Bone marrow (tissue), 2 donors: ENCODE data around the gene MYH14.
"Not testable (repeated sequence)": the region's sequence is repeated elsewhere in the genome, so short reads cannot be mapped to it uniquely, and the experiment has no call there.

Source experiments
- DNase-seq, 2 donors: peaks; one replicate each; lab custom pipeline; 2025; lab: John Stamatoyannopoulos, UW

The MYH14 gene

DNA sequence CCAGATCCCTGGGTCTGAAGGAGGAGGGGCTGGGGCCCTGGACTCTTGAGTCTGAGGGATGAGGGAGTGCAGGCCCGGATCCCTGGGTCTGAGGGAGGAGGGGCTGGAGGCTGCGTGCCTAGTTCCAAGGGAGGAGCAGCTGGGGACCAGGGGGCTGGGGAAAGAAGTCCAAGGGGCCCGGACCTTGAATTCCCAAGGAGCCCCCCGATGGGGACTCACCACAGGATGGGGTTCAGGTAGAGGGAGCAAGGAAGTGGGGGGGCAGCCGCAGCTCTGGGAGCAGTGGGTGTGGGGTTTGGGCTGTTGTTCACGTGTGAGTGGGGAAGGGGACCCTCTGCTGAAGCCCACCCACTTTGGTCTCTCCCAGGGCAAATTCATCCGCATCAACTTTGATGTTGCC is 23.1 kb downstream of the MYH14 start:
- no peak for DNase-seq

DNA sequence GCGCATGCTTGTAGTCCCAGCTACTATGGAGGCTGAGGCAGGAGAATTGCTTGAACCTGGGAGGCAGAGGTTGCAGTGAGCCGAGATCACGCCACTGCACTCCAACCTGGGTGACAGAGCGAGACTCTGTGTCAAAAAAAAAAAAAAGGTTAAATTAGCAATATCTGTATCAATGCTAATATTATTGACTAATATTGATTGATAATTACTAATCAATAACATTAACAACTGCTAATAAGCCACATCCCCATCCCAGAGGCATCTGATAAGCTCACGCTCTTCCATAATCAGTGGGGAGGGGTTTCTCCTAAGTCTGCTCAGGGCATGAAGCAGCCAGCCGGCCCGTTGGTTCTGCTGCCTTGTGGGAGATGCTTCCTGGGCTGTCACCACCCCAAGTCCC is 24.7 kb downstream of the MYH14 start:
- DNase-seq: not testable (repeated sequence)

DNA sequence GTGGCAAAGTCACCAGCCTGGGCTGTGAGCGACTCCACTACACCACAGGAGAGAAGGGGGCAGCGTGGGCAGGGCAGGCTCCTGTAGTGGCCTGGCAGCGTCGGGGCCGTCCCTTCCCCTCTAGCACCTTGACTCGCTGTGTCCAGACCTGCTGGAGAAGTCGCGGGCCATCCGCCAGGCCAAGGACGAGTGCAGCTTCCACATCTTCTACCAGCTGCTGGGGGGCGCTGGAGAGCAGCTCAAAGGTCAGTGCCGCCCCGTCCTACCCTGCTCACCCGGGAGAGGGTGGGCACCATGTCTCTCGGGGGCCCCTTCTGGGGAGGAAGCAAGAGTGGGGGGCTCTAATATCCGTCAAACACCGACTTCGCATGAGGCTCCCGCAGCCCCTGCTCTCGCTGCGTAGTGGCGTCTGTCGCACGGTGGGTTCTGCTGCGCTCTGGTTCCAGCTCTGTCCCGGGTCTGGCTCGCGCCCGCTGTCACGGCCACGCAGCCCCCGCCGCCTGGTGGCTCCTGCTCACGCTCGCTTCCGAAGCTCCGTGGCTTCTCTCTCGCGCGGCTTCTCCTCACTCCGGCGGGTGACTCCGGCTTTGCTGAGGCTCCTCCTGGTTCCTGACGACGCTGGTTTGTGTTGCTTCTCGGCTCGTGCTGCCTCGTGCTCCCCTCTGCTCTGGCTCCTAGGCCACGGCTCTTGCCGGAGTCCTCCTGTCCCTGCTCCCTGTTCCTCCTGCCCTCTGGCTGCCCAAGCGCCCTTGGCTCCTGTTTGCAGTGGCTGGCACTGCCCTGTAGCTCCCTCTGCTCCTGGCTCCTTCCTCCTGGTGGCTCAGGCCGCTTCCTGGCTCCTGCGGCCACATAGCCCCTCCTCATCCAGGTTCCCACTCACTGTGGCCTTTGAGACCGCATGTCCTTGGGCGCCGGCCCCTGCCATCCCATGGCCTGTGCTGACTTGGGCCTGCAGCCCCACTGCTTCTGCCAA is 27.2 kb downstream of the MYH14 start:
- no peak for DNase-seq

DNA sequence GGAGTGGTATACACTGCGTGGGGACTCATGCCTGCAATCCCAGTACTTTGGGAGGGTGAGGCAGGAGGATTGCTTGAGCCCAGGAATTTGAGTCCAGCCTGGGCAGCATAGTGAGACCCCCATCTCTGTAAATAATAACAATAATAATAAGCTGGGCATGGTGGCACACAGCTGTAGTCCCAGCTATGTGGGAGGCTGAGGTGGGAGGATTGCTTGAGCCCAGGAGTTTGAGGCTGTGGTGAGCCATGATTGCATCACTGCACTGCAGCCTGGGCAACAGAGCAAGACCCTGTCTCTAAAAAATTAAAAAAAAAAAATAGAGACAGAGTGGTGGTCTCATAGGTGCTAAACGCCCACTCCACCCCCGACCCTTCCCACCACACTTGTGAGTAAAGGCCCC is 28.0 kb downstream of the MYH14 start:
- not testable (repeated sequence) for DNase-seq

DNA sequence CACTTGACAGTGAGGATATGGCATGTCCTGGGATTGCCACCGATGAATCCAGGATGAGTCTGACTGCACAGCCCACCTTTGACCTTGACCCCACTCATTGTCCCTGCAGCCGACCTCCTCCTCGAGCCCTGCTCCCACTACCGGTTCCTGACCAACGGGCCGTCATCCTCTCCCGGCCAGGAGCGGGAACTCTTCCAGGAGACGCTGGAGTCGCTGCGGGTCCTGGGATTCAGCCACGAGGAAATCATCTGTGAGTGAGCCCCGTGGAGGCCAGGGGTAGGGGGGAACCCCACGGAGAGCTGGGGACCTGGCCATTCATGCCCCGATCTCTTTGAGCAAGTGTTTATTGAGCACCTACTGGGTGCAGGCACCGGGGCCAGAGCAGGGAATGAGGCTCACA is 28.4 kb downstream of the MYH14 start:
- DNase-seq: no peak

DNA sequence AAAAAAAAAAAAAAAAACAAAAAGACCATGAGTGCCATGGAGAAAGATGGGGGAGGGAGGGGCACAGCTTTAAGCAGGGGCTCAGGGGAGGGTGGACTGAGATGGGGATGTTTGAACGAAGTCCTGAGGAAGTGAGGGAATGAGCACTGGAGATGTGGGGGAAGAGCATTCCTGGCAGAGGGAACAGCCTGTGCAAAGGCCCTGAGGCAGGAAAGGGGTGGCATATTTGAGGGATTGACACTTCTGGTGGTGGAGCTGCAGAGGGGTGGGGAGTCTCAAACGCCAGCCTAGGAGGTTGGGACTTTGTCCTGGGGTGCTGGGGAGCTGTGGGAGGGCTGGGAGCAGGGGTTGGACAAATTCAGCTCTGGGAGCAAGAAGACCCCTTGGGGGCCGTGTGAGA is 29.2 kb downstream of the MYH14 start:
- no peak for DNase-seq

DNA sequence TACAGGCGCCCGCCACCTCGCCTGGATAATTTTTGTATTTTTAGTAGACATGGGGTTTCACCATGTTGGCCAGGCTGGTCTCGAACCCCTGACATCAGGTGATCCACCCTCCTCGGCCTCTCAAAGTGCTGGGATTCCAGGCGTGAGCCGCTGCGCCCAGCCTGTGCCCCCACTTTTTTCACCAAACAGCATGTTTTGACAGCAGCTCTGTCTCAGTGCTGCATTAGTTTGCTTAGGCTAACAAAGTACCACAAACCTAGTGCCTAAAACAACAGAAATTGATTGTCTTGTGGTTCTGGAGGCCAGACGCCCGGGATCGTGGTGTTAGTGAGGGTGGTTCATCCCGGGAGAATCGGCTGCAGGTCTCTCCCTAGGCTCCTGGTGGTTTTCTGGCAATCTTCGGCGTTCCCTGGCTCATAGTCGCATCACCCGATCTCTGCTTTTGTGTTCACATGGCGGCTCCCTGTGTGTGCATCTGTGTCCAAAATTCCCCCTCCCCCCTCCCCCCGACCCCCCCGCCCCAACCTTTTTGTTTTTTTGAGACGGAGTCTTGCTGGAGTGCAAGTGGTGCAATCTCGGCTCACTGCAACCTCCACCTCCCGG is 30.0 kb downstream of the MYH14 start:
- no peak for DNase-seq

DNA sequence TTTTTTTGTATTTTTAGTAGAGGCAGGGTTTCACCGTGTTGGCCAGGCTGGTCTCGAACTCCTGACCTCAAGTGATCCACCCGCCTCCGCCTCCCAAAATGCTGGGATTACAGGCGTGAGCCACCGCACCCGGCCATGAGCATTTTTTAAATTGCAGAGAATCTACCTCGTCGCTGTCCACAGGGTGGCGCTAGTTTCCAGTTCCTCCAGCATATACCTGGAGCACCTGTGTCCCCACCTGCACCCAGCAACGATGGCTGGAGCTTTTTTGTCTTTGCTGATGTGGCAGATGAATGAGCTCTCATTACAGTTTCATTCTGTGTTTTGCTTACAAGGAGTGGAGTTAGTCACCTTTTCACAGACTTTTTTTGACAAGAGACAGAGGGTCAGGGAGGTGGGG is 34.1 kb downstream of the MYH14 start:
- DNase-seq: not testable (repeated sequence)

DNA sequence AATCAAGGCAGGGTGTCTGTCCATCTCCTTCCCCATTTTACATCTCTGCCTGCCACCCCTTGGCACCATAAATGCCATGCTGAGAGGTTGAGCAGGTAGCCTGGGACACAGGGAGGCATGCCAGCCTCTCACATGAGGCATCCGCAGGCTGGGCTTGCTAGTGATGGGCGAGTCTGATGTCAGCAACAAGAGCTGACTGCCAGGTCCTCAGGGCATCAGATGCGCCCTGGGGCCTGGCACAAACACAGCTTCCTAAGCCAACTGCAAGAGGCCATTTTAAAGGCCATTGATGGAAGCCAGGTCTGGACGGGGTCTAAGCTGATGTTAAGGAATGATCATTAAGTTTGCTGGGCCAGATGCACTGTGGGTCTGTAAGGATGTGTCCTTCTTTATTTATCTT is 34.6 kb downstream of the MYH14 start:
- no peak for DNase-seq

DNA sequence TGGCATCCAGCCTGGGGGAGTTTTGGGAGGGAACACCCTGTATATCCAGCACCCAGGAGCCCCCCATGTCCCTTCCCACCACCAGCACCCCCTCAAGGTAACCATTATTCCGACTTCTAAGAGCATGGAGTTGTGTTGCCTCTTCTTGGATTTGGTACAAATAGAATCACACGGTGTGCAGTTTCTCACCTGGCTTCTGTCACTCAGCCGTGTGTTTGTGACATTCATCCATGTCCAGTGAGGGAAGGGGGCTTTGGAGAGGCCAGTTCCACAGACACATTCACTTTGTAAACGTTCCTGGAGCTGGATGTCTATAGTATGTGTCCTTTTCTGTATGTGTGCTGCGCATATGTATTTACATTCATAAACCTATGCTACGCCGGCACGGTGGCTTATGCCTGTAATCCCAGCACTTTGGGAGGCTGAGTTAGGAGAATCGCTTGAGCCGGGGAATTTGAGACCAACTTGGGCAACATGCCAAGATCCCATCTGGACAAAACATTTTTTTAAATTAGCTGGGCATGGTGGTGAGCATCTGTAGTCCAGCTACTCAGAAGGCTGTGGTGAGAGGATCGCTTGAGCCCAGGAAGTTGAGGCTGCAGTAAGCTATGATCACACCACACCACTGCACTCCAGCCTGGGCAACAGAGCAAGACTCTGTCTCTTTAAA is 36.6 kb downstream of the MYH14 start:
- no peak for DNase-seq

DNA sequence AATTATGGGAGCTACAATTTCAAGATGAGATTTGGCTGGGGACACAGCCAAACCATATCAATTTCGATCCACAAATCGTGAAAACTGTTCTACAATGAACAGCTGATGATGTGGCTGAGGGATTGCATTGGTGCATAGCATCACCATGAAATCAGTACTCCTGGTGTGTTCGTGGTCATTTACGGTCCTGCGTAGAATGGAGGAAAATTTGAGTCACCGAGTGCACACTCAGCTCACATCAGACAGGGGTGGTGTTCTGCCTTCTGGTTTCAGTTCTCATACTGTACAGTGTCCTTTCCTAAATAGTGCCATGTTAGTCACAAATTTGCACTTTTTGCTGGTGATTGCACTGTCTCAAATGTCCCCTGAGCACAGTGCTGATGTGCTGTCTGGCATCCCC is 39.2 kb downstream of the MYH14 start:
- DNase-seq: no peak

DNA sequence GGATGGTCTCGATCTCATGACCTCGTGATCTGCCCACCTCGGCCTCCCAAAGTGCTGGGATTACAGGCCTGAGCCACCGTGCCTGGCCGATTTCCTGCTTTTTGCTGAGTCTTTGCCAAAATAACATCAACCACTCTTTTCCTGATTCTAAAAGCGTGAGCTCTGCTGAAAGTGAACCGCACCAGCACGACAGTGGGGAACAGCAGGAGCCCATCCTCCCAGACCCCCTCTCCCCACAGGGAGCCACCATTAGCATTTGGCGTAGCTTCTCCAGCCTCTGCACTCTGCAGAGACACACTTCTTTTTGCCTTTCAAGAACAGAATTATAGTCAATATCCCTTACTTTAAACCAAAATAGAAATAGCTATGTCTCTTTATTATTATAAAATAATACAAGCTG is 41.3 kb downstream of the MYH14 start:
- no peak for DNase-seq

DNA sequence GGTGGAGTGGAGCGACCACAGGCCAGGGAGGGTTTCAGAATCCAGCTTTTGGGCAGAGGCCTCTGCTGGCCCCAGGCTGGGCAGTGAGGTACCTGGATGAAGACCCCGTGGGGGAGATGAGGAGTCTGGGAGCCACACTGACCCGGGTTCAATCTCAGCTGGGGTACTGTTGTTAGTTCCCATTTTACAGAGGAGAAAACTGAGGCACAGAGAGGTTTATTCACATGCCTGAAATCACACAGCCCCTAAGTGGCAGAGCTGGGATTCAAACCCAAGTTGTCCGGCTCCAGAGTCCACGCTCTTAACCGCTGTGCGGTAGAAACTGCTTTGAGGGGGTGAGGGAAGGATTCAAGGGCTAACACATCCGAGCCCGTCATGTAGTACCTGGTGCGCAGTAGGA is 45.0 kb downstream of the MYH14 start:
- DNase-seq: no peak

DNA sequence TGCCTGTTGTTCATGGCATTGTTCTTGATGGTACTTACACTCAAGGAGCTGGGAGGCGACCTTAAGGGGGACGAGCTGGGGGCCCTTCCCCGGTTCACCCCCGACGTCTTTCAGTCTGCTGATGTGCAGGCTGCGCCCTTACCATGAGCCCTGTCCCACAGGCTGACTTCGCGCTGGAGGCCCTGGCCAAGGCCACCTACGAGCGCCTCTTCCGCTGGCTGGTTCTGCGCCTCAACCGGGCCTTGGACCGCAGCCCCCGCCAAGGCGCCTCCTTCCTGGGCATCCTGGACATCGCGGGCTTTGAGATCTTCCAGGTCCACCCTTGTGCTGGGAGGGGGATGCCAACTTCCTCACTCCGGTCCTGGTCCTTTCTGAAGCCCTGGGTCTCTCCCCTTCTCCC is 45.4 kb downstream of the MYH14 start:
- DNase-seq: no peak

DNA sequence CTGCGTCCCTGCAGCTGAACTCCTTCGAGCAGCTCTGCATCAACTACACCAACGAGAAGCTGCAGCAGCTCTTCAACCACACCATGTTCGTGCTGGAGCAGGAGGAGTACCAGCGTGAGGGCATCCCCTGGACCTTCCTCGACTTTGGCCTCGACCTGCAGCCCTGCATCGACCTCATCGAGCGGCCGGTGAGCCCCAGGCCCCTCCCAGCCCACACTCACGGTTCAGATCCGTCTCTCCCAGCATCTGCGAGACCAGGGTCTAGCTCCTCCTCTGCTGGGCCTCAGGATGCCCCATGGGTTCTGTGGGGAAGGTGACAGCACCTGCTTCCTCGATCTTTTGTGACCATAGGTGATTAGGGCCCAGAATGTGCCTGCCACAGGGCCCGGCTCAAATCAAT is 46.2 kb downstream of the MYH14 start:
- no peak for DNase-seq

DNA sequence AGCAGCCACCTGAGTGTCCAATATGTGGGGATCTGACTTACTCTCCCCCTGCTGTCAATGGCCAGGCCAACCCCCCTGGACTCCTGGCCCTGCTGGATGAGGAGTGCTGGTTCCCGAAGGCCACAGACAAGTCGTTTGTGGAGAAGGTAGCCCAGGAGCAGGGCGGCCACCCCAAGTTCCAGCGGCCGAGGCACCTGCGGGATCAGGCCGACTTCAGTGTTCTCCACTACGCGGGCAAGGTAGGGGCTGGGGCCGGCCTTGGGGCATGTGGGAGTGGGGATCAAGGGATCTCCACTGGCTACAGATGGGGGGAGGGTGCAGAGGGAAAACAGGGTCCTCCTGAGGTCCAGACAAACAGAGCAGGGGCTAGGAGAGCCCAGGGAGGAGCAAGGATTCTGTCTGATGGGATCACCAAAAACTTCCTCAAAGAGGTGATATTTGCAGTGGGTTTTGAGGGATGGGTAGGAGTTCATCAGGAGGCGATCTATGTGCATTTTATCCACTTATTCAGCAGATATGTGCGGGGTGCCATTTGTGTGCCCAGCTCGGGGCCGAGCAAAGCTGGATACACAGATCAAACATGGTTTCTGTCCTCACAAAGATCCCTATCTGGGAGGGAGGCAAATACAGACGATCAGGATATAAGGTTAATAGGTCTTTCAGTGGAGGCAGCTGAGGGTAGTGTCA is 47.2 kb downstream of the MYH14 start:
- DNase-seq: no peak

DNA sequence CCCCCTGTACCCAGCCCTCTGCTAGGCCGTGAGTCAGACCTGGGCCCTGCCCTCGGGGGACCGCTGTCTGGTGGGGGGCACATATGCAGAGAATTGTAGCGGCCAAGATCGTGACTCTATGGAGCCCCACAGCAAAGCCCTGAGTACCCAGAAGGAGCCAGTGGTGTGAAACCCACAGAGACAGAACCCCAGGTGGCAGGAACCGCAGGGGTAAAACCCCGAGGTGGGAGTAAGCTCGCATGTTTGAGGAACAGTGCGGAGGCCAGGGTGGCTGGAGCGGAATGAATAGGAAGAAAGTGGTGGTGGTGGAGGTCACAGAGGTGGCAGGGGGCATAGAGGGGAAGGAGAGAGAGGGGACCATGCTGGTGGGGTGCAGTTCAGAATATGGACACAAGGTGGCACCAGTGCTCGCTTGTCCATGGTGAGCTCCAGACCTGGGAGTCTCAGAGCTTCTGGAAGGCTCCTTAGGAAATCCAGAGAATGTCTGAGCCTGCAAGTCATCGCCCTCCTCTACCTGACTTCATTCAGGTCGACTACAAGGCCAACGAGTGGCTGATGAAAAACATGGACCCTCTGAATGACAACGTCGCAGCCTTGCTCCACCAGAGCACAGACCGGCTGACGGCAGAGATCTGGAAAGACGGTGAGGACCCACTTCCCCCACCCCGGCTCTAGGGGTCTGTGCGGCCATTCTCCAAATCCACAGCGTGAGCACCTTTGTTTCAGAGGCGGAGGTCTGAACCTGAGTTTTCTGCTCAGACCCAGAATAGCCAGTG is 48.9 kb downstream of the MYH14 start:
- no peak for DNase-seq

DNA sequence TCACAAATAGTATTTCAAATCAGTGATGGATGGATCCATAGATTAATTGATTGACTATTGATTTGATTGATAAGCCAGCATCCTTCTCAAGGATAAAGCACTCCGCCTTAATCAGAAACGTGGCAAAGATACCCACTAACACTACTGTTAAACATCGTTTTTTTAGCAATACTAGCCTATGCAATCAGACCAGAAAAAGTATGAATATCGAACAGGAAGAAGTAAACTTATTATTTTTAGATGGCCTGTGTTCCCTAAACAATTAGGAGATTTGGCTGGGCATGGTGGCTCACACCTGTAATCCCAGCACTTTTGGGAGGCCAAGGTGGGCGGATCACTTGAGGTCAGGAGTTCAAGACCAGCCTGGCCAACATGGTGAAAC is 49.5 kb downstream of the MYH14 start:
- no peak for DNase-seq

DNA sequence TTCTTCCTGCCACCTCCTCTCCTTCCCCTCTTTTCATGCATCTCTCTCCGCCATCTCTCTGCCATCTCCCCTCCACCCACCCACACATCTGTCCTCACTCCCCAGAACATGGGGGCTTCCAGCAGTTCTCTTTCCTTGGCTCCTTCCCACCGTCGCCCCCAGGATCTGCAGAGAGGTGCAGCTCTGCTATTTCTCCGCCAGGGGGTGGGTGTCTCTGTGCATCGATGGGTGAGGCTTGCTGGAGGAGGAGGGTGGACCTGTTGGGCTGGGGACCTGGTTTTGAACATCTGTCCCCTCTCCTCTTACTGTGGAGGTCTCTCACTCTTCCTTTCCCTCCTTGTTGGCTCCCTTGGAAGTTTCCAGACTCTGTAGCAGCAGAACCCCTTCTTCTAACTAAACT is 51.7 kb downstream of the MYH14 start:
- no peak for DNase-seq

DNA sequence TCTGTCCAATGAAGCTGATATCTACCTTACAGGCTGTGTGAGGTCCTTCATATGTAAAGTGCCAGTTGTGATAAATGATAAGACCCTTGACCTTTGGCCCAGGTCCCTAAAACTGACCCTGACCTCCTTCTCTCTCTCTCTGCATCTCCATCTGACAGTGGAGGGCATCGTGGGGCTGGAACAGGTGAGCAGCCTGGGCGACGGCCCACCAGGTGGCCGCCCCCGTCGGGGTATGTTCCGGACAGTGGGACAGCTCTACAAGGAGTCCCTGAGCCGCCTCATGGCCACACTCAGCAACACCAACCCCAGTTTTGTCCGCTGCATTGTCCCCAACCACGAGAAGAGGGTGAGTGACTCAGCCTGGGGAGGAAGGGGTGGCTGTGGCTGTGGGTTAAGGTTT is 53.7 kb downstream of the MYH14 start:
- DNase-seq: no peak

DNA sequence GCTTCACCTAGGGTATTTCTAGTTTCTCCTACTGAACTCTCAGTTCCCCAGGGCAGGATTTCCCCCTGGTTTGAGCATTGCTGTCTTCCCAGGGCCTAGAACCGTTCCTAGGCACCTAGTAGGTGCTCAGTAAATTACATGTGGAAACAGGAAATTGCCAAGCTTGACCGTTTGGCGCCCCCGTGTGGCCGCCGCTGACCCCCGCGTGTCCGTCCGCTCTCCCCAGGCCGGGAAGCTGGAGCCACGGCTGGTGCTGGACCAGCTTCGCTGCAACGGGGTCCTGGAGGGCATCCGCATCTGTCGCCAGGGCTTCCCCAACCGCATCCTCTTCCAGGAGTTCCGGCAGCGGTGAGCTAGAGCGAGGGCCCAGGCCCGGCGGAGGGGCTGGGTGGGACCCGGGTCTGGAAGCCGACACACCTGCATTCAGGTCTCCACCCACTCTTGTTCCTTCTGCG is 55.5 kb downstream of the MYH14 start:
- peak in 1 of 2 donors; percentile 3 for DNase-seq
